Activated effector memory CD4-positive, alpha-beta T cell treated with anti-CD3 and anti-CD28 coated beads, Interleukin-2, amount 50 U/mL, for 16 hours (primary cell): Measurements from ENCODE around the gene C16orf95.

Experiments
- DNase-seq: peaks from one replicate; pipeline ENCODE4 v3.0.0-alpha.2; 2020

C16orf95 gene

DNA sequence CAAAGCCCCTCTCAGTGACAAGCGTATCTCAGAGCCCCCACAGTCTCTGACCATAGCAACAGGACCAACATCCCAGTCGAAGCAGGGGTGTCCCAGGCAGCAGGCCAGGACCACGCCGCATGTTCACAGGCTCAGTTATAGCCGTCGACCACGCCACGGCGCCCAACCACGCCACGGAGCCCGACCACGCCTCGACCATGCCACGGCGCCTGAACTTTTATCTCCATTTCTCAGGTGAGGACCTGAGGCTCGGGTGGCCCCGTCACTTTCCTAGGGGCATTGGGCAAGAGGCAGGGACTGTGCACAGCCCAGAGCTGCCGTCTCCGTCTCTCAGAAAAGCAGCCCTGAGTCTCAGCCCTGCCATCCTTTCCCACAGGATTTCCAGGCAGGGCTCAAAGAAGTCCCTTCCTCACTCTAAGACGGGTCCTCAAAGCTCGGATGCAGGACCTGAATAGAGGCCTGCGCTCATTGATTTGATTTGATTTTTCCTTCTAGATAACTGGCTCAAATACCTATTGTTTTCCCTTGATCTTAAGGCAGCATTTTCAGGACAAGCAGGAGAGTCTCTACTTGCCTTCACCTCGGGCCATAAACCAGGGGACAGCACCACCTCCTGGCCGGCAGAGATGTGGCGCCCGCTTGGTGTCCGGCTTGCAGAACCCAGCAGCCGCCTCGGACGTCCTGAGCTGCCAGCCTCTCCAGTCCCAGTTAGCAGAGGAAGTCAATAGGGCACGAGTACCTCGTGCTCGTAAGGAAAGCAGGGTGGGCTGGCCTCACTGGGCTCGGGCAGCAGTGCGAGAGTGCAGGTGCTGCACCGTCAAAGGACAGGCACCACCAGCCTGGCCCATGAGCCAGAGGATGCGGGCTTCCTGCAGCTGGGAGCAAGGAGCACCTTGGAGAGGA, 38.8 kb downstream of the C16orf95 start:
- peak; percentile 69 for DNase-seq

GRCh38 chr16:87276924-87277323, 40.3 kb downstream of the C16orf95 start:
- DNase-seq: no peak

GRCh38 chr16:87276091-87276701, 41.0 kb downstream of the C16orf95 start:
- DNase-seq: no peak

DNA sequence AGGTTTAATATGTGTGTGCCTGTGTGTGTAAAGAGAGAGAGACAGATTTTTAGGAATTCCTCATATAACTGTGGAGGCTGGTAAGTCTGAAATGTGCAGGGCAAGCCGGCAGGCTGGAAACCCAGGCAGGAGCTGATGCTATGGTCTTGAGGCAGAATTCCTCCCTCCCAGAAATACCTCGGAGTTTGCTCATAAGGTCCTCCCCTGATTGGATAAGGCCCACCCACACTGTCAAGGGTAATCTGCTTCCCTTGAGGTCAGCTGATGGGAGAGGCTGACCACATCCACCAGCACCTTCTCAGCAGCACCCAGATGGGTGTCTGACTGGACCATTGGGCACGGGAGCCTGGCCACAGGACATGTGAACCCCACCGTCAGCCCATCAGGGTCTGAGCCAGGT, 42.4 kb downstream of the C16orf95 start:
- no peak for DNase-seq

- no peak for DNase-seq
Observed at GRCh38 chr16:87273471-87274030, 43.6 kb downstream of the C16orf95 start.

DNA sequence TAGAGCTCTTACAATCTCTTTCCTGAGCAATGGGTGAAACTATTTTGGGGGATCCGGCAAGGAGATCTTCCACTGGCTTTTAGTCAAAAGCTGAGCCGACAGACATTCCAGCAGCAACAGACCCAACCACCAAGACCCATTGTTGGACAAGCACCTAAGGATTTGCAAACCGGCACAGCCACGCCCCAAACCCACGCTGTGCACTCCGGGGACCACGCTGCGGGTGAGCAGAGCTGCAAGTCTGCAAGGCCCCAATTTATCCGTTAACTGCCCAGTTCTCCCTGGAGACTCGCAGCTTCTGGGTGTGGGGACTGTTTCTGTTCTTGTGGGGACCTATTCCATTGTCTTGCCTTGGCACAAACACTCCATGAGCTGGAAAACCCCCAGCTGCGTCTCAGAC, 45.9 kb downstream of the C16orf95 start:
- peak; percentile 21 for DNase-seq

GRCh38 chr16:87267566-87267965, 49.6 kb downstream of the C16orf95 start:
- DNase-seq: peak; percentile 12

DNA sequence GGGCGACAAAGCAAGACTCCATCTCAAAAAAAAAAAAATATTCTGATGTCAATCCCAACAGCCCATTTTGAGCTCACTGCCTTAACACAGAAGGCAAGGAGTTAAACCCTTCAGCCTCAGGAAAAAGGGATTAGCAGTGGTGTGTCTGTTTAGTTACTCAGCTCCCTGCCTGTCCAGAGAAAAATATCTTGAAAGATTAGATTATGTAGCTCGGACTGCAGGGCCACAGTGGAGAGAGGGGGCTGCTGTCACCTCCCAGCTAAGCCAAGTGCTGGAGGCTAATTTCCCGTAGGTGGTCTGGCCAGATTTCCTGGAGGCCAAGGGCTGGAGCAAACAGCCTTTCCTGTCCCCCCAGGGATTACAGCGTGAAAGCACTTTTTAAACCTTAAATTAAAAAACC, 50.3 kb downstream of the C16orf95 start:
- DNase-seq: peak; percentile 16

GRCh38 chr16:87265261-87265660, 51.9 kb downstream of the C16orf95 start:
- DNase-seq: peak; percentile 43

DNA sequence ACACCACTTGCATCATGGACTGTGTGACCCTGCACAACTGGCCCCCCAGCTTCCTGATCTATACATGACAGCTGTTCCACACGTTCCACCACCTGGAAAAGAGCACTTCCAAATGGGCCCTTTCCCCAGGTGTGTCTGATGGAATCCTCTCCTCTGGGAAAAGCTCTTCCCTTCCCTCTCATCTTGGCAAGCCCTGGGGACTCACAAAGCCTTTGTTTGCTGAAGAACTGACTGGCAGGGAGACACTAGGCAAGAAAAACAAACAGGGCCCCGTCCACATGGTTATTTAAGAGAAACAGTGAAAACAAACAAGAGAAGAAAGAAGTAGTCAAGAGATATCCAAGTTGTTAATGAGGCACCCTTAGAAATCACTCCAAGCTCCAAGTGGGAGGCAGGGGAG, 52.6 kb downstream of the C16orf95 start:
- peak; percentile 27 for DNase-seq

GRCh38 chr16:87263418-87264052, 53.7 kb downstream of the C16orf95 start:
- peak; percentile 48 for DNase-seq

- DNase-seq: peak; percentile 10
Observed at GRCh38 chr16:87259431-87259830, 57.8 kb downstream of the C16orf95 start.

GRCh38 chr16:87258653-87259052, 58.5 kb downstream of the C16orf95 start:
- peak; percentile 12 for DNase-seq

DNA sequence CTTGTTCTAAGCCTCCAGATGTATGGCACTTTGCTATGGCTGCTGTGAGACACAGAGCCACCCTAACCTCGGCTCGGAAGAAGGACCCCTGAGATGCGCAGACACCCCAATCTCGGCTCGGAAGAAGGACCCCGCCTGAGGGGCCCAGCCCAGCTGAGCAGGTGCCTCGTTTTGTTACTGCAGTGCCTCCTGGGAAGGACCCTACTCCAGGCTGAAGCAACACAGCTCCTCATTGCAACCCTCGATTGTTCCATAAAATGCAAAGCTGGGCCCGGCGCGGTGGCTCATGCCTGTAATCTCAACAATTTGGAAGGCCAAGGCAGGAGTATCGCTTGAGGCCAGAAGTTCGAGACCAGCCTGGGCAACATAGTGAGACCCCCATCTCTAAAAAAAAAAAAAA, 61.3 kb downstream of the C16orf95 start:
- DNase-seq: peak; percentile 47

DNA sequence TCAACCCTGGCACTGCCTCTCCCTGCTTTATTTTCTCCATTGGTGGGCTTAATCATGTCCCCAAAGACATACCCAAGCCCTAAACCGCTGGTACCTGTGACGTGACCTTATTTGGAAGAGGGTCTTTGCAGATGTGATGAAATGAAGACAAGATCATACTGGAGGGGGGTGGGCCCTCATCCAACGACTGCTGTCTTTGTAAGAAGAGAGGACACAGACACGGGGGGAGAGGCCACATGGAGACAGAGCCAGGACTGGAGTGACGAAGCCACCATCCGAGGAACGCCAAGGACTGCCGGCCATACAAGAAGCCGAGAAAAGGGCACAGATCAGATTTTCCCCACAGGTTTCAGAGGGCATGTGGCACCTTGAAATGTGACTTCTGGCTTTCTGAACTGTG, 62.5 kb downstream of the C16orf95 start:
- DNase-seq: no peak

DNA sequence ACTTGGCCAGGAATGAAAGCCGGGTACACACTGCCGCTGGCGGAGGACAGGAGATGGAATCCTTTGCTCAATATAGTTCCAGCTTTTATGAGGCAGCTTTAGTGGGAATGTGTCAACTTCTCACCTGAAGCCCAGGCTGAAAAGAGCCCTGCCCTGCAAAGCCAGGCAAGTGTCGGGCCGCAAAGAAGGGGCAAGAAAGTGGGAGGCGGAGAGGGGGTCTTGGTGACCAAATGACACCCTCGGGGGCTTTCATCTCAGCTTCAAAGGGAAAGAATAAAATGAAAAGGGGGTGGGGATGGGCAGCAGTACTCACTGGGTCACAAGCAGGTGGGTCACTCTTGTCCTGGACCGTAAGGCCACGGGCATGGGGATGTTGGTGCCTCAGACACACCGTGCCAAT, 62.9 kb downstream of the C16orf95 start:
- peak; percentile 28 for DNase-seq

GRCh38 chr16:87253536-87253935, 63.7 kb downstream of the C16orf95 start:
- peak; percentile 2 for DNase-seq
